PC-9 (cell line): ENCODE measurements around the gene TBX10.

Experiments used
- EZH2 ChIP-seq: fragments of 200-600 bp; sonication (generic); IDR thresholded peaks from 2 replicates; pipeline ENCODE4 v1.8.0; 2017; ENCODE audit warnings: antibody characterized with exemption, low read depth
- TF ChIP-seq, protein P1 (sequence below): fragments of 200-600 bp; sonication (generic); conservative IDR thresholded peaks from 2 replicates; pipeline ENCODE4 v1.6.1; 2017; ENCODE audit warnings: mixed run types, antibody characterized with exemption, mild to moderate bottlenecking, moderate library complexity

- TF ChIP-seq, protein P1, sequence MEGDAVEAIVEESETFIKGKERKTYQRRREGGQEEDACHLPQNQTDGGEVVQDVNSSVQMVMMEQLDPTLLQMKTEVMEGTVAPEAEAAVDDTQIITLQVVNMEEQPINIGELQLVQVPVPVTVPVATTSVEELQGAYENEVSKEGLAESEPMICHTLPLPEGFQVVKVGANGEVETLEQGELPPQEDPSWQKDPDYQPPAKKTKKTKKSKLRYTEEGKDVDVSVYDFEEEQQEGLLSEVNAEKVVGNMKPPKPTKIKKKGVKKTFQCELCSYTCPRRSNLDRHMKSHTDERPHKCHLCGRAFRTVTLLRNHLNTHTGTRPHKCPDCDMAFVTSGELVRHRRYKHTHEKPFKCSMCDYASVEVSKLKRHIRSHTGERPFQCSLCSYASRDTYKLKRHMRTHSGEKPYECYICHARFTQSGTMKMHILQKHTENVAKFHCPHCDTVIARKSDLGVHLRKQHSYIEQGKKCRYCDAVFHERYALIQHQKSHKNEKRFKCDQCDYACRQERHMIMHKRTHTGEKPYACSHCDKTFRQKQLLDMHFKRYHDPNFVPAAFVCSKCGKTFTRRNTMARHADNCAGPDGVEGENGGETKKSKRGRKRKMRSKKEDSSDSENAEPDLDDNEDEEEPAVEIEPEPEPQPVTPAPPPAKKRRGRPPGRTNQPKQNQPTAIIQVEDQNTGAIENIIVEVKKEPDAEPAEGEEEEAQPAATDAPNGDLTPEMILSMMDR, result no peak
- no peak for TF ChIP-seq EZH2
These were observed 32.1 kb downstream of the TBX10 start for GRCh38 chr11:67607507-67607906.
